Activated naive CD4-positive, alpha-beta T cell treated with Interleukin-2 at 50 U/mL for 16 hours (primary cell): ENCODE data around the gene SLC32A1.

ENCODE experiments used
- DNase-seq: peaks from one replicate; pipeline ENCODE4 v3.0.0-alpha.2; 2020

Gene SLC32A1

DNA sequence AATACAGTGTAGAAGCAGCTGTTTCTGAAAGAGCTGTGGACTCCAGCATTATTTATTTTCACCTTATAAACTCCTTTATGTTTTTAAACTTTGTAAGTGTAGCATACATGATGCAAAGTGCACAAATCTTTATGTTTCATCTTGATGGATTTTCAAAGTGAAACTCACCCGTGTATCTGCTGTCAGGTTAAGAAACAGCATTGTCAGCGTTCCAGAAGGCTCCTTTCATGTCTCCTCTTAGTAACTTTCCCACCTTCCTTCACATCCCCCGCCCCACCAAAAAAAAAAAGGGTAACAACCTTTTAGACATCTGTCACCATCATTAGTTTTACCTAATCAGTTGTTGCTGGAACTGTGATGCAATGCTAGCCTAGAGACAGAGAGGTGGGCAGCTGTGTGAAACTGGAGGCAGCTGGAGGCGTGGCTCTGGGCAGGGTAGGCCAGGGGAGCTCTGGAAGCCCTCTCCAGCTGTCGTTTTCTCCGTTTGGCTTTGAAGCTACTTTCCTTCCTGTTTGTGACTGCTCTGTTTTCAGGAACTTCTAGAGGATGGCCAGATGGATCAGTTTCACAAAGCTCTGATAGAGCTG lies 31.1 kb downstream of the SLC32A1 start:
- no peak for DNase-seq

GRCh38 chr20:38757145-38757775 lies 33.0 kb downstream of the SLC32A1 start:
- DNase-seq = no peak

DNA sequence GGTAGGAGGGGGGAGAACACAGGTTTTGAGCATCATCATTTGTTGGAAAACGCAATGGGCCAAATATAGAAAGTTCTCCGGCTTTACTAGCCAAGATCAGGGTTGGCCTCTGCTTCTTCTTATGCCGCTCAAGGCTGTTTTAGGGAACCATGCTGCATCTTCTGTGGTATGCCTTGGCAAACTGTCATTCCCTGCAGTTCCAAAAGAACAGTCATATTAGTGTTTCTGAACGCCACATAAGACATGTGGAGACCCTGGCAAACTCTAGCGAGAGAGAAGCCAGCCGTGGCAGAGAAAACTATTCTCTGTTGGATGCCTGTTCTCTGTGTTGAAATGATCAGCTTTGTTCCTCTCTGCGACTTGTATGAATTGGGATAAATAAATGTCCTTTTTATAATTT lies 34.8 kb downstream of the SLC32A1 start:
- no peak for DNase-seq

DNA sequence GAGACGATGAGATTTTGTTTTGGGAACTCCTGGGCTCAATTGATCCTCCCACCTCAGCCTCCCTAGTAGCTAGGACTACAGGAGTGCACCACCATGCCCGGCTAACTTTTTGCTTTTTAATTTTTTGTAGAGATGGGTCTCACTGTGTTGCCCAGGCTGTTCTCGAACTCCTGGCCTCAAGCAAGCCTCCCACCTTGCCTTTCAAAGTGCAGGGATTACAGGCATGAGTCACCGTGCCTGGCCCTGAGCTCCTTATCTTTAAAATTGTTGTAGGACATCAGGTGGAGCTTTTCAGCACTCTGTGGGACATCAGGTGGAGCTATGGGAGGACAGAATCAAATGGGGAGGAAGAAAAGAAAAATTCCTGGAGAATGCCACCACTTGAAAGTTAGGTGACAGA lies 36.7 kb downstream of the SLC32A1 start:
- DNase-seq = no peak

GRCh38 chr20:38762174-38762573 lies 37.9 kb downstream of the SLC32A1 start:
- DNase-seq = no peak

DNA sequence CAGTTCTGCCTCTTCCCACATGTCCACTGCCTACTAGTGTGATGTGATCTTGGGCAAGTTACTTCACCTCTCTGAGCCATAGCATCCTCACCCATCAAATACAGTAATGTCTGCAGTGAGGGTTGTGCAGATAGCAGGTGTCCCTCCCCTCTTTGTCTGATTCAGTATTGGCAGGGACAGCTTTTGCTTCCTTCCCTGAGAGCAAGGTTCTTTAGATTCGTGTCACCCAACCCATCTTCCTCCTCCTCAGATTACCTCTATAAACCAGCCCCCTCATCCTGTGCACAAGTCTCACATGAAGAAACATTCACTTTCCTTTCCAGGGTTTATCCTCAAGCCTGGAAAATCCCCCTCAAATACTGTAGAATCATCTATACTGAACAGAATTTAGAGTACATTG lies 39.3 kb downstream of the SLC32A1 start:
- no peak for DNase-seq

- peak; percentile 55 for DNase-seq
These were observed 40.5 kb downstream of the SLC32A1 start for GRCh38 chr20:38764567-38765318.

- no peak for DNase-seq
These were observed 41.8 kb downstream of the SLC32A1 start for GRCh38 chr20:38766071-38766470.

DNA sequence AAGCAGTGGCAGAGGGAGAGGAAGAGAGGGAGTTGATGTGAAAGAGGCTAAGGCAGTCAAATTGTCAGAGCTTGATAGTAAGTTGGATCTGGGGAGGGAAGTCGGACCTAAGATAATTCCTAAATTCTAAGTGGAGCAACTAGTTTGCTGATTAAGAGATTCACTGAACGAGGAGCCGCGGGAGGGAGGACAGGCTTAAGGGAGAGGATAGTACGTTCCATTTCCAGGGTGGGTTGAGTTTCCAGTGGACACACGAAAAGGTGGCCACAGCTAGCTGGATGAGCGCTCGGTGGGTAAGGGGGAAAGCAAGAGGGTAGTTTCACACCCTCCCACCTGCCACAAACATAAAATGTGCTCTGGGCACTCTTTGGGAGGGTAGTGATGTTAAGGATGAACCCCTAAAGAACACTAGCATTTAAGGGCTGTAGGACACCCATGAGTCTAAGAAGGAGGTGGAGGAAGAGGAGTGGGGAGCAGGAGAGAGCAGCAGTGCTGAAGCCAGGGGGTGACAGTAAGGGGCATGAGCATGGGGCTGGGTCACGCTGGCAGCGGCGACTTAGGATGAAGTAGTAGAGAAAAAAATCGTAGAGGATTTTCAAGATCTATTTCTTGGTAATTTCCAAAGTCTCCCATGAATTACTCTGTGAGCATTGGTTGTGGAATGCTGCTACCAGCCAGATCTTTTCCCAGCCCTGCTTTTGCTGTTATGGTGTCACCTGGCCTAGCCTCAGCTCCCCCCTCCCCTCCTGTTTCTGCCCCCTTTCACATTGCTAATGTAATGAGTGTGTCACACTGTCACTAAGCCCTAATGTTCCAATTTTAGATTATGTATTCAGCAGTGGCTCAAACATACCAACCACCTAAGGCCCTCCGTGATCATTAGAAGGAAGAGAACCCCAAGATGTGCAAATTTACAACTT lies 45.4 kb downstream of the SLC32A1 start:
- DNase-seq = no peak

- DNase-seq = no peak
These were observed 46.3 kb downstream of the SLC32A1 start for GRCh38 chr20:38770546-38770945.

DNA sequence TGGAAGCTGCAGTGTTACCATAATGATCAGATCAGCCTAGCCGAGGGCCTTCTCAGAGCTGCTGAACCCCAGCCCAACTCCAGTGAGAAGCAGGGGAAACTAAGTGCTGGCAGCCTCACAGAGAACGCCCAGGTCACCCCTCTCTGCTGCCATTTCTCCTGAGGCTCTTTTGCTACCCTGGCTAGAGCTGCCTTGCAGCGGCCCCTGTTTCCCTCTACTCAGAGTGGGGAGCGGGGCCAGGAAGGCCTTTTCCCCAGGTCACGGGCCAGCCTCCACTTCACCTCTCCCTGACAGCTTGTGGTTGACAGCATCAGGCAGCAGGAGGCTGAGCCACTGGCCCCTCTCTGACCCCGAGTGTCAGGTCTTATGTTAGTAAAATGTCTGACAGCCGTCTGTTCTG lies 46.7 kb downstream of the SLC32A1 start:
- DNase-seq = no peak

GRCh38 chr20:38771621-38772020 lies 47.3 kb downstream of the SLC32A1 start:
- no peak for DNase-seq

DNA sequence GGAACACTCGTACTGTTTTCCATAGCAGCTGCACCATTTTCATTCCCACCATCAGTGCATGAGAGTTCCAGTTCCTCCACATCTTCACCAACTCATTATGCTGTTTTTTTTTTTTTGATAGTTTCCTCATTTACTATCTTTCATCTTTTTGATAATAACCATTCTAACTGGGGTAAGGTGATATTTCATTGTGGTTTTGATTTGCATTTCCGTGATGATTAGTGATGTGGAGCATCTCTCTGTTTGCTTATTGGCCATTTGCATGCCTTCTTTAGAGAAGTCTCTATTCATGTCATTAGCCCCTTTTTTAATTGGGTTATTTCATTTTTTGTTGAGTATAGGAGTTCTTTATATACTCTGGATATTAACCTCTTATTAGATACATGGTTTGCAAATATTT lies 49.9 kb downstream of the SLC32A1 start:
- no peak for DNase-seq

- DNase-seq = no peak
These were observed 52.1 kb downstream of the SLC32A1 start for GRCh38 chr20:38776363-38776762.
